Fibroblast of lung (primary cell): ENCODE data around the gene SDCCAG8. TPM values are rescaled to one million over a fixed set of nuclear protein-coding genes. Genes with fewer than 3 reads are reported as not detected.

Source experiments
- DNase-seq, 2 donors: peaks; one replicate each; pipeline versions ENCODE4 v3.0.0 to v3.0.0-alpha.2; 2010; ENCODE audit warnings: low read depth in 2 of 2
- H2AFZ ChIP-seq: 2 replicates; pipeline ENCODE4 v1.5.1; 2012; ENCODE audit warnings: low read length, control low read depth, inconsistent platforms
- H3K27ac ChIP-seq: 2 replicates; pipeline ENCODE4 v1.5.1; 2011; ENCODE audit warnings: low read length, control low read depth; ENCODE audit not compliant: insufficient read depth
- H3K27me3 ChIP-seq: 2 replicates; pipeline ENCODE4 v1.5.1; 2011; ENCODE audit warnings: mild to moderate bottlenecking, low read length; ENCODE audit not compliant: control insufficient read depth, insufficient read depth
- H3K36me3 ChIP-seq: 2 replicates; pipeline ENCODE4 v1.5.1; 2011; ENCODE audit warnings: low read length; ENCODE audit not compliant: control insufficient read depth, insufficient read depth
- H3K4me1 ChIP-seq: 2 replicates; pipeline ENCODE4 v1.5.1; 2011; ENCODE audit warnings: low read length; ENCODE audit not compliant: control insufficient read depth, insufficient read depth; ENCODE audit errors: extremely low read depth
- H3K4me2 ChIP-seq: 2 replicates; pipeline ENCODE4 v1.5.1; 2011; ENCODE audit warnings: low read length, control low read depth; ENCODE audit not compliant: insufficient read depth; ENCODE audit errors: extremely low read depth
- H3K4me3 ChIP-seq, 4 experiments: fragments of 200-600 bp in 1 of 4; sonication (generic) in 1 of 4; replicated peaks in 1 of 4; 2 replicates each; pipeline ENCODE4 v1.5.1; 2011 to 2016; ENCODE audit warnings: low read length in 4 of 4, low read depth in 3 of 4, mild to moderate bottlenecking in 3 of 4, control low read depth in 2 of 4, inconsistent platforms in 1 of 4, mixed read lengths in 1 of 4; ENCODE audit not compliant: insufficient read depth in 1 of 4; ENCODE audit errors: control extremely low read depth in 1 of 4
- H3K79me2 ChIP-seq: 2 replicates; pipeline ENCODE4 v1.5.1; 2012; ENCODE audit warnings: mild to moderate bottlenecking, low read length, inconsistent platforms; ENCODE audit not compliant: control insufficient read depth, insufficient read depth
- H3K9ac ChIP-seq: 2 replicates; pipeline ENCODE4 v1.5.1; 2011; ENCODE audit warnings: mild to moderate bottlenecking, low read length, control low read depth; ENCODE audit not compliant: insufficient read depth
- H3K9me3 ChIP-seq: 2 replicates; pipeline ENCODE4 v1.5.1; 2012; ENCODE audit warnings: low read depth, low read length; ENCODE audit not compliant: control insufficient read depth, insufficient read depth
- H4K20me1 ChIP-seq: 2 replicates; pipeline ENCODE4 v1.5.1; 2011; ENCODE audit warnings: low read length; ENCODE audit not compliant: control insufficient read depth, insufficient read depth; ENCODE audit errors: extremely low read depth
- EZH2 ChIP-seq: IDR thresholded peaks from 2 replicates; pipeline ENCODE4 v1.5.1; 2012; ENCODE audit warnings: low read length, control low read depth, mild to moderate bottlenecking; ENCODE audit errors: missing control alignments
- polyA plus RNA-seq, 2 donors: library from polyadenylated mRNA; depleted of rRNA in 1 of 2; stranded (reverse) in 1 of 2; unstranded in 1 of 2; fragments of >200 nt; gene quantifications; 2 replicates each; pipeline ENCODE4 v1.2.1, GENCODE V29; 2011 to 2012; ENCODE audit warnings: missing spikeins in 1 of 2
- total RNA-seq: library from RNA; depleted of rRNA; stranded (reverse); fragments of >200 nt; gene quantifications from 2 replicates; pipeline ENCODE4 v1.2.1, GENCODE V29; 2014
- TF ChIP-seq, protein P1 (sequence below), 2 donors: IDR thresholded peaks in 1 of 2; conservative IDR thresholded peaks in 1 of 2; 1 replicate in 1 of 2; 2 replicates in 1 of 2; pipeline ENCODE4 v1.5.1; 2011 to 2012; ENCODE audit warnings: low read length in 2 of 2, control low read depth in 1 of 2, inconsistent platforms in 1 of 2, low read depth in 1 of 2, mild to moderate bottlenecking in 1 of 2

SDCCAG8 gene
- total and polyA plus RNA-seq, 2 donors (not counting 1 experiment from before 2014, with no cell fraction given) = 34.8 to 53.2 TPM

- no peaks in the 10 kb centered on the region for H3K27me3 ChIP-seq
- no peaks in the 10 kb centered on the region for H3K4me1 ChIP-seq
- no peaks in the 10 kb centered on the region for H3K9me3 ChIP-seq
- no peak for TF ChIP-seq EZH2
- TF ChIP-seq, protein P1, sequence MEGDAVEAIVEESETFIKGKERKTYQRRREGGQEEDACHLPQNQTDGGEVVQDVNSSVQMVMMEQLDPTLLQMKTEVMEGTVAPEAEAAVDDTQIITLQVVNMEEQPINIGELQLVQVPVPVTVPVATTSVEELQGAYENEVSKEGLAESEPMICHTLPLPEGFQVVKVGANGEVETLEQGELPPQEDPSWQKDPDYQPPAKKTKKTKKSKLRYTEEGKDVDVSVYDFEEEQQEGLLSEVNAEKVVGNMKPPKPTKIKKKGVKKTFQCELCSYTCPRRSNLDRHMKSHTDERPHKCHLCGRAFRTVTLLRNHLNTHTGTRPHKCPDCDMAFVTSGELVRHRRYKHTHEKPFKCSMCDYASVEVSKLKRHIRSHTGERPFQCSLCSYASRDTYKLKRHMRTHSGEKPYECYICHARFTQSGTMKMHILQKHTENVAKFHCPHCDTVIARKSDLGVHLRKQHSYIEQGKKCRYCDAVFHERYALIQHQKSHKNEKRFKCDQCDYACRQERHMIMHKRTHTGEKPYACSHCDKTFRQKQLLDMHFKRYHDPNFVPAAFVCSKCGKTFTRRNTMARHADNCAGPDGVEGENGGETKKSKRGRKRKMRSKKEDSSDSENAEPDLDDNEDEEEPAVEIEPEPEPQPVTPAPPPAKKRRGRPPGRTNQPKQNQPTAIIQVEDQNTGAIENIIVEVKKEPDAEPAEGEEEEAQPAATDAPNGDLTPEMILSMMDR (conservative IDR thresholded peaks at IDR 0.05 in 1 of 2, IDR thresholded peaks at IDR 0.05 in 1 of 2; ENCODE audit: low read depth in 1 of 2, low read length in 2 of 2) = no peak
- H3K36me3 ChIP-seq = peaks cover 2% of the 10 kb centered on the region
- H3K4me2 ChIP-seq = no peak overlapping the region
- no peak overlapping the region for H3K9ac ChIP-seq
- no peaks in the 10 kb centered on the region for H4K20me1 ChIP-seq
- H3K27ac ChIP-seq = no peak overlapping the region
- no peak overlapping the region for H2AFZ ChIP-seq
- H3K4me3 ChIP-seq = no peak overlapping the region
- no peaks in the 10 kb centered on the region for H3K79me2 ChIP-seq
- peak; percentile 40 to 47 for DNase-seq
Measured at GRCh38 chr1:243434594-243434993, 178.8 kb downstream of the SDCCAG8 start.

DNA sequence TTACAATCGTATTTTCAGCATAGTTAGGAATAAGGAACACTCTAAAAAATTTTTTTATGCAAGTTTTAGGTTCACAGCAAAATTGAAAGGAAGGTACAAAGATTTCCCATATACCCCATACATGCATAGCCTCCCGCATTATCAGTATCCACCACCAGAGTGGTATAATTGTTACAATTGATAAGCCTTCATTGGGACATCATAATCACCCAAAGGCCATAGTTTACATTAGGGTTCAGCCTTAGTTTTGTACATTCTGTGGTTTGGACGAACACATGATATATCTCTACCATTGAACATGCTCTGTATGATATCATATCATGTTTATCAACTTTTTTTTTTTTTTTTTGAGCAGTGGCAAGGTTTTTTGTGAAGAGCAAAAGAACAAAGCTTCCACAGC is 180.0 kb downstream of the SDCCAG8 start:
- Histone ChIP-seq H3K27ac (no peak overlapping the region), H3K4me2 (no peak overlapping the region), H4K20me1 (no peaks in the 10 kb centered on the region), H3K4me1 (no peaks in the 10 kb centered on the region), H3K9ac (no peak overlapping the region), H3K27me3 (no peaks in the 10 kb centered on the region), H2AFZ (no peak overlapping the region), H3K9me3 (no peaks in the 10 kb centered on the region), H3K4me3 (no peak overlapping the region), H3K79me2 (no peaks in the 10 kb centered on the region), H3K36me3 (peaks cover 2% of the 10 kb centered on the region)
- no peak for DNase-seq
- TF ChIP-seq, protein P1 (conservative IDR thresholded peaks at IDR 0.05 in 1 of 2, IDR thresholded peaks at IDR 0.05 in 1 of 2; ENCODE audit: low read depth in 1 of 2, low read length in 2 of 2) = no peak
- no peak for TF ChIP-seq EZH2

GRCh38 chr1:243438146-243438545 is 182.3 kb downstream of the SDCCAG8 start:
- Histone ChIP-seq H3K27me3 (no peaks in the 10 kb centered on the region), H3K9me3 (no peaks in the 10 kb centered on the region), H2AFZ (no peak overlapping the region), H3K36me3 (no peaks in the 10 kb centered on the region), H3K79me2 (no peaks in the 10 kb centered on the region), H3K9ac (no peak overlapping the region), H3K27ac (no peak overlapping the region), H3K4me1 (no peaks in the 10 kb centered on the region), H3K4me3 (no peak overlapping the region), H4K20me1 (peaks cover under 1% of the 10 kb centered on the region), H3K4me2 (no peak overlapping the region)
- TF ChIP-seq, protein P1 (conservative IDR thresholded peaks at IDR 0.05 in 1 of 2, IDR thresholded peaks at IDR 0.05 in 1 of 2; ENCODE audit: low read depth in 1 of 2, low read length in 2 of 2) = no peak
- no peak for TF ChIP-seq EZH2
- no peak for DNase-seq
